Thoracic aorta (tissue), 2 donors: Measurements from ENCODE around the gene BBS7. TPM values are rescaled to one million over a fixed set of nuclear protein-coding genes. Genes with fewer than 3 reads are reported as not detected.

Source experiments
- ATAC-seq: fragments of 150-250 bp; one replicate; pipeline ENCODE4 v1.8.0; 2017; ENCODE audit warnings: low read depth; ENCODE audit not compliant: insufficient number of reproducible peaks, low FRiP score
- DNase-seq: peaks from one replicate; pipeline ENCODE4 v3.0.0-alpha.2; 2020; ENCODE audit warnings: low spot score
- H3K27ac ChIP-seq, 2 donors: fragments of 200-600 bp; sonication (generic); 1 replicate in 1 of 2; 2 replicates in 1 of 2; pipeline ENCODE4 v1.5.1; 2016; ENCODE audit warnings: mild to moderate bottlenecking in 2 of 2, moderate library complexity in 2 of 2
- H3K27me3 ChIP-seq: fragments of 200-600 bp; sonication (generic); replicated peaks from 2 replicates; pipeline ENCODE4 v1.6.0; 2016; ENCODE audit warnings: mild to moderate bottlenecking; ENCODE audit not compliant: insufficient read depth
- H3K36me3 ChIP-seq: fragments of 200-600 bp; sonication (generic); one replicate; pipeline ENCODE4 v1.5.1; 2016
- H3K4me1 ChIP-seq, 2 donors: fragments of 200-600 bp; sonication (generic); 1 replicate in 1 of 2; 2 replicates in 1 of 2; pipeline versions ENCODE4 v1.5.1 to v1.6.0; 2016; ENCODE audit warnings: low read depth in 2 of 2, mild to moderate bottlenecking in 1 of 2; ENCODE audit not compliant: control insufficient read depth in 1 of 2
- H3K4me3 ChIP-seq: fragments of 200-600 bp; sonication (generic); 2 replicates; pipeline ENCODE4 v1.5.1; 2016; ENCODE audit warnings: mild to moderate bottlenecking
- H3K9me3 ChIP-seq: fragments of 200-600 bp; sonication (generic); 2 replicates; pipeline ENCODE4 v1.5.1; 2016
- CTCF ChIP-seq: fragments of 200-600 bp; sonication (generic); IDR thresholded peaks from one replicate; pipeline ENCODE4 v1.5.1; 2019; ENCODE audit warnings: antibody characterized with exemption
- total RNA-seq, 2 donors: library from RNA; depleted of rRNA; stranded (reverse); fragments of >200 nt; gene quantifications; one replicate each; pipeline versions ENCODE4 v1.1.0 to v1.2.3, GENCODE V29; 2016

Gene BBS7
- total RNA-seq, 2 donors from 2014 or later: 10.2 to 13.8 TPM

GRCh38 chr4:121877041-121877773 is 6.9 kb upstream of the BBS7 start:
- Histone ChIP-seq H3K4me1 (no peaks in the 10 kb centered on the region), H3K36me3 (no peaks in the 10 kb centered on the region), H3K27ac (no peak overlapping the region), H3K9me3 (no peaks in the 10 kb centered on the region), H3K27me3 (no peaks in the 10 kb centered on the region), H3K4me3 (no peak overlapping the region)
- ATAC-seq: no peak
- no peak for TF ChIP-seq CTCF
- DNase-seq: no peak

- peaks cover 0 to under 1% of the 10 kb centered on the region in 2 donors for H3K4me1 ChIP-seq
- ATAC-seq: no peak
Observed at GRCh38 chr4:121876070-121876469, 5.8 kb upstream of the BBS7 start.

DNA sequence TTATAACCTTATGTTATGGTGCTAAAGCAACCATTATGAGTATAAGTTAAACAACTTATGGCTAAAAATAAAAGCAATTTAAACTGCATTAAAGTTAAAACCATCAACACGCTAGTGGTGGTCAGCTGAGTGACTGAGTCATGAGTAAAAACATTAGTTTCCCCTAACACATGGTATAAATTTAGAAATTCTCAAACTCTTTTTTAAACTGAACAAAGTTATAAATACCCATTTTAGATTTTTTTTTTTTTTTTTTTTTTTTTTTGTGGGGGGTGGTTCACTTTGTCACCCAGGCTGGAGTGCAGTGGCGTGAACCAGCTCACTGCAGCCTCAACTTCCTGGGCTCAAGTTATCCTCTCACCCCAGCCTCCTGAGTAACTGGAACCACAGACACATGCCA is 5.4 kb upstream of the BBS7 start:
- no peak for TF ChIP-seq CTCF
- Histone ChIP-seq H3K9me3 (no peaks in the 10 kb centered on the region), H3K4me3 (no peak overlapping the region), H3K4me1 (peaks cover 0 to 4% of the 10 kb centered on the region in 2 donors), H3K27me3 (no peaks in the 10 kb centered on the region), H3K36me3 (no peaks in the 10 kb centered on the region), H3K27ac (no peak overlapping the region)
- DNase-seq: no peak
- no peak for ATAC-seq

More at GRCh38 chr4:121876070-121876469, 5.8 kb upstream of the BBS7 start:
- TF ChIP-seq CTCF: no peak
- H3K27me3 ChIP-seq: no peaks in the 10 kb centered on the region
- H3K36me3 ChIP-seq: no peaks in the 10 kb centered on the region
- no peak overlapping the region for H3K27ac ChIP-seq
- DNase-seq: no peak
- no peak overlapping the region for H3K4me3 ChIP-seq
- H3K9me3 ChIP-seq: no peaks in the 10 kb centered on the region

DNA sequence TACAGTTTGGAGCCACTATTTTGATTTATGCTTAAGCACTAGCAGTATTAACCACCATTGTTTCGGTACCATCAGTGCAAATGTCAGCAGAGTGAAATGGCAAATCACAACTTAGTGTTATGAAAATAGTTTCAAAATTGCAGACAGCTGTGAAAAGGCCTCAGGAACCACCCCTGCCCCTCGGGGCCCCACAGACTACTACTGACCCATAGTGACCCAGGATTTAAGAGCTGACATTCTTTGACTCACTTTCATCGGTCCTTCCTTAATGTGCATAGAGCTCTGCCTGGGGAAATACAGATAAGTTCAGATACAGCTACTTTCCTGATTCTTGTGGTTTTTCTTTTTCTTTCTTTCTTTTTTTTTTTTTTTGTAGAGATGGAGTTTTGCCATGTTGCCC is 3.3 kb upstream of the BBS7 start:
- no peak for TF ChIP-seq CTCF
- no peak for DNase-seq
- no peak for ATAC-seq
- Histone ChIP-seq H3K36me3 (no peaks in the 10 kb centered on the region), H3K4me1 (peaks cover 0 to 13% of the 10 kb centered on the region in 2 donors), H3K27ac (no peak overlapping the region), H3K4me3 (no peak overlapping the region), H3K27me3 (no peaks in the 10 kb centered on the region), H3K9me3 (no peaks in the 10 kb centered on the region)

- Histone ChIP-seq H3K27me3 (no peaks in the 10 kb centered on the region), H3K9me3 (no peaks in the 10 kb centered on the region), H3K4me1 (peaks cover 0 to 1% of the 10 kb centered on the region in 2 donors), H3K27ac (no peak overlapping the region), H3K4me3 (no peak overlapping the region), H3K36me3 (peaks cover 17% of the 10 kb centered on the region)
- no peak for TF ChIP-seq CTCF
- DNase-seq (no peak), ATAC-seq (no peak)
Observed at GRCh38 chr4:121863799-121864198, 6.5 kb downstream of the BBS7 start.
